Measurements from ENCODE around the gene NDP. TPM values are rescaled to one million over a fixed set of nuclear protein-coding genes. Genes with fewer than 3 reads are reported as not detected.

The NDP gene
- total RNA-seq = under 1 TPM in 1 of 2 donors, not detected in 1; 0.16 TPM

GRCh38 chrX:43973249-43974099 is at the start of gene NDP:
Gene NDP (minus strand): TSS chrX:43973390. CDS start chrX:43958645, 14,745 bp downstream.
- H3K4me1 ChIP-seq = no peaks in the 10 kb centered on the region
- H3K27me3 ChIP-seq = peaks cover 22% of the 10 kb centered on the region
- no peak for TF ChIP-seq CTCF (IDR thresholded peaks at IDR 0.05)
- intact Hi-C loops (cut with DNase I) = no loop called here
- no peak within 1 kb of the TSS for H3K27ac ChIP-seq
- H3K9me3 ChIP-seq = no peaks in the 10 kb centered on the region
- H3K36me3 ChIP-seq = no peaks in the 10 kb centered on the region
- H3K9ac ChIP-seq (ENCODE audit: low read depth in 2 of 2, low read length in 2 of 2) = no peak within 1 kb of the TSS
- peak within 1 kb of the TSS; percentile 3 for H3K4me3 ChIP-seq
- no peak for DNase-seq

GRCh38 chrX:44022964-44023363 is 49.8 kb upstream of the NDP start:
- no peak for DNase-seq
- TF ChIP-seq CTCF (IDR thresholded peaks at IDR 0.05) = no peak

GRCh38 chrX:44020693-44021092 is 47.5 kb upstream of the NDP start:
- H3K27ac ChIP-seq = no peak overlapping the region
- TF ChIP-seq CTCF (IDR thresholded peaks at IDR 0.05) = no peak
- no peaks in the 10 kb centered on the region for H3K36me3 ChIP-seq
- H3K9me3 ChIP-seq = no peaks in the 10 kb centered on the region
- H3K4me1 ChIP-seq = no peaks in the 10 kb centered on the region
- intact Hi-C loops (cut with DNase I) = no loop called here
- H3K27me3 ChIP-seq = no peaks in the 10 kb centered on the region
- H3K9ac ChIP-seq (ENCODE audit: low read depth in 2 of 2, low read length in 2 of 2) = no peak overlapping the region
- DNase-seq = no peak
- H3K4me3 ChIP-seq = no peak overlapping the region

More at GRCh38 chrX:44022964-44023363, 49.8 kb upstream of the NDP start:
- Histone ChIP-seq H3K36me3 (no peaks in the 10 kb centered on the region), H3K27ac (no peak overlapping the region), H3K4me1 (no peaks in the 10 kb centered on the region), H3K9me3 (no peaks in the 10 kb centered on the region), H3K27me3 (no peaks in the 10 kb centered on the region), H3K4me3 (no peak overlapping the region), H3K9ac (ENCODE audit: low read depth in 2 of 2, low read length in 2 of 2) (no peak overlapping the region)
- intact Hi-C loops (cut with DNase I) = no loop called here

- no peak overlapping the region for H3K27ac ChIP-seq
- DNase-seq = no peak
- H3K27me3 ChIP-seq = no peaks in the 10 kb centered on the region
- H3K9me3 ChIP-seq = no peaks in the 10 kb centered on the region
- H3K9ac ChIP-seq (ENCODE audit: low read depth in 2 of 2, low read length in 2 of 2) = no peak overlapping the region
- H3K4me3 ChIP-seq = no peak overlapping the region
- H3K4me1 ChIP-seq = no peaks in the 10 kb centered on the region
- intact Hi-C loops (cut with DNase I) = no loop called here
- TF ChIP-seq CTCF (IDR thresholded peaks at IDR 0.05) = no peak
- H3K36me3 ChIP-seq = no peaks in the 10 kb centered on the region
These were observed 46.7 kb upstream of the NDP start for GRCh38 chrX:44019911-44020310.

- intact Hi-C loops (cut with DNase I) = no loop called here
- Histone ChIP-seq H3K9ac (ENCODE audit: low read depth in 2 of 2, low read length in 2 of 2) (no peak overlapping the region), H3K27ac (no peak overlapping the region), H3K36me3 (no peaks in the 10 kb centered on the region), H3K27me3 (no peaks in the 10 kb centered on the region), H3K4me1 (no peaks in the 10 kb centered on the region), H3K9me3 (no peaks in the 10 kb centered on the region), H3K4me3 (no peak overlapping the region)
- no peak for TF ChIP-seq CTCF (IDR thresholded peaks at IDR 0.05)
- DNase-seq = no peak
These were observed 44.5 kb upstream of the NDP start for GRCh38 chrX:44017676-44018075.

All from colonic mucosa (tissue), 4 donors.